ENCODE measurements around the gene HPSE2. TPM values are rescaled to one million over a fixed set of nuclear protein-coding genes. Genes with fewer than 3 reads are reported as not detected.

Gene HPSE2
- total and polyA plus RNA-seq, 8 donors, result 0.58 to 15.8 (median 2.0) TPM

DNA sequence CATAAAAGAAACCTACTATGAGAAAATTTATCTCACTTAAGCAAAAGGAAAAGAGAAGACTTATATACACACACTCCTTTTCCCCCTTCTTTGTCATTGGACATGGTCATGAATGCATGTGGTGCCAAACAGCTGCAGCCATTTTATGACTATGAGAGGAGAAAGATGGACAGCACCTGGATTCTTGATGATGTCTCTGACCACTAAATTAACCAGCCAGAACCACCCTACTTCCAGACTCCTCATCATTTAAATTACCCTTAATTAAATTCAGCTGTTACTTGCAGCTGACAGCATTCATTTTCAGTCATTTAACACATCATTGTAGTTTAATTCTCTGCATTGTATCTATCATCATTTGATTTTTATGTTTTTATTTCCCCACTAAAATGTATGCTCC lies 409.9 kb downstream of the HPSE2 start:
- no peaks in the 10 kb centered on the region for H3K36me3 ChIP-seq
- H3K9me3 ChIP-seq, result no peaks in the 10 kb centered on the region
- H3K4me3 ChIP-seq, result no peak overlapping the region
- TF ChIP-seq, protein P1, sequence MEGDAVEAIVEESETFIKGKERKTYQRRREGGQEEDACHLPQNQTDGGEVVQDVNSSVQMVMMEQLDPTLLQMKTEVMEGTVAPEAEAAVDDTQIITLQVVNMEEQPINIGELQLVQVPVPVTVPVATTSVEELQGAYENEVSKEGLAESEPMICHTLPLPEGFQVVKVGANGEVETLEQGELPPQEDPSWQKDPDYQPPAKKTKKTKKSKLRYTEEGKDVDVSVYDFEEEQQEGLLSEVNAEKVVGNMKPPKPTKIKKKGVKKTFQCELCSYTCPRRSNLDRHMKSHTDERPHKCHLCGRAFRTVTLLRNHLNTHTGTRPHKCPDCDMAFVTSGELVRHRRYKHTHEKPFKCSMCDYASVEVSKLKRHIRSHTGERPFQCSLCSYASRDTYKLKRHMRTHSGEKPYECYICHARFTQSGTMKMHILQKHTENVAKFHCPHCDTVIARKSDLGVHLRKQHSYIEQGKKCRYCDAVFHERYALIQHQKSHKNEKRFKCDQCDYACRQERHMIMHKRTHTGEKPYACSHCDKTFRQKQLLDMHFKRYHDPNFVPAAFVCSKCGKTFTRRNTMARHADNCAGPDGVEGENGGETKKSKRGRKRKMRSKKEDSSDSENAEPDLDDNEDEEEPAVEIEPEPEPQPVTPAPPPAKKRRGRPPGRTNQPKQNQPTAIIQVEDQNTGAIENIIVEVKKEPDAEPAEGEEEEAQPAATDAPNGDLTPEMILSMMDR (IDR thresholded peaks at IDR 0.05), result no peak
- TF ChIP-seq POLR2AphosphoS5 (IDR thresholded peaks at IDR 0.05) (no peak), EP300 (IDR thresholded peaks at IDR 0.05) (no peak), POLR2A (IDR thresholded peaks at IDR 0.05) (no peak)
- intact Hi-C loops (cut with DNase I; ENCODE audit: low total_unique reads), result no loop called here
- no peak for DNase-seq
- no peaks in the 10 kb centered on the region for H3K27me3 ChIP-seq
- no peaks in the 10 kb centered on the region for H3K4me1 ChIP-seq
- H3K27ac ChIP-seq, result no peak overlapping the region

DNA sequence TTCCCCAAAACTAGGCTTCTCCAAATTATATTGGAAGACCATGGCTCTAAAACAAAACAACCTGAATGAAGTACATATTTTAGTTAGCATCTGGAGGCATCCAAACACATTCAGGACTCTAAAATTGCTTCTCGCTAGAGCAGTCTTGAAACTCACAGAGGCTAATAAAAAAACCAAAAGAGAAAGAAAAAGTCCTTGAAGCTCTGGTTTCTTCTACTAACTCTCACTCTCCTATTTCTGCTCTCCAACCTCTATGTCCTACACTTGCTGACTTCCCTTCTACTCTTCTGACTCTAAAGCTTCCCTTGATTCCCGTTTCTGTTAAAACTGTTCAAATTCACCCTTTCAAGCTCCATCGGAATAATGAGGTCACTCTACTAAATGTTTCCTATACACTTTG lies 418.3 kb downstream of the HPSE2 start:
- DNase-seq, result no peak
- H3K4me1 ChIP-seq, result no peaks in the 10 kb centered on the region
- H3K4me3 ChIP-seq, result no peak overlapping the region
- H3K36me3 ChIP-seq, result no peaks in the 10 kb centered on the region
- H3K27me3 ChIP-seq, result no peaks in the 10 kb centered on the region
- TF ChIP-seq EP300 (IDR thresholded peaks at IDR 0.05) (no peak), POLR2A (IDR thresholded peaks at IDR 0.05) (no peak), POLR2AphosphoS5 (IDR thresholded peaks at IDR 0.05) (no peak)
- TF ChIP-seq, protein P1 (IDR thresholded peaks at IDR 0.05), result no peak
- WGBS, 5 donors, result 87 to 93% (median 90%) methylated on average over 3 of the region's 3 CpGs
- intact Hi-C loops (cut with DNase I; ENCODE audit: low total_unique reads), result no loop called here
- no peaks in the 10 kb centered on the region for H3K9me3 ChIP-seq
- H3K27ac ChIP-seq, result no peak overlapping the region

DNA sequence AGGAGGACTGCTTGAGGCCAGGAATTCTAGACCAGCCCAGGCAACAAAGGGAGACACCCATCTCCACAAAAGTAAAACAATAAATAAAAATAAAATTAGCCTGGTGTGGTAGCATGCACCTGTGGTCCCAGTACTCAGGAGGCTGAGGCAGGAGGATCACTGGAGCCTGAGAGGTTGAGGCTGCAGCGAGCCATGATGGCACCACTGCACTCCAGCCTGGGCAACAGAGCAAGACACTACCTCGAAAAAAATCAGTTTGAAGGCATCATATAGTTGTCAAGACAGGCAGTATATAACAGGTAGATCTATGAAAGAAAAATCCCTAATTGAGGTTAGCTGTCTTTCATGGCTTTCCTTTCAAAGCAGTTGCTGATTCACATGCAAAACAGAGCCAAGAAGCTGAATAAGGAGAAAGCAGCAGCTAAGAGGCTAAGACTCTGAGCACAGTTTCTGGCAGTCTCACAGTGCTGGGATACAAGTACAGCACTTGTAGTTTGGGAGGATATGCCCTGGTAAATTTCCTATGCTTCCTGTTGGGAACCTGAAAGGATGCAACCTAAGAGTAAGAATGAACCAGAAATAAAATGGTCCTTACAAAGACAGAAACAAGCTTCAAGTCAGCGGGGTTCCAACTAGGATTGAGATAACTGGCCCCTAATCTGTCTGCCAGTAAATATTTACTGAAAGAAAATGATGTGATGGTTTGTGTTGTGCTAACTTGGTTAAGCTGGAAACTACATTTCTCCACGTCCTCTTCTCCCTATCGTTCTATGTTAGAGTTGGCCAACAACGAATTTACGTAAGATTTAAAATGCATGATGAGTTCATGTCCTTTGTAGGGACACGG lies 420.4 kb downstream of the HPSE2 start:
- Histone ChIP-seq H3K4me1 (no peaks in the 10 kb centered on the region), H3K9me3 (no peaks in the 10 kb centered on the region), H3K27ac (no peak overlapping the region), H3K27me3 (no peaks in the 10 kb centered on the region), H3K4me3 (no peak overlapping the region), H3K36me3 (no peaks in the 10 kb centered on the region)
- DNase-seq, result peak in 1 of 2 donors; percentile 8
- intact Hi-C loops (cut with DNase I; ENCODE audit: low total_unique reads), result no loop called here
- TF ChIP-seq POLR2AphosphoS5 (IDR thresholded peaks at IDR 0.05) (no peak), POLR2A (IDR thresholded peaks at IDR 0.05) (no peak), EP300 (IDR thresholded peaks at IDR 0.05) (no peak)
- TF ChIP-seq, protein P1 (IDR thresholded peaks at IDR 0.05), result no peak
- 30 to 52% (median 50%) methylated on average over 8 of the region's 8 CpGs for WGBS, 5 donors

DNA sequence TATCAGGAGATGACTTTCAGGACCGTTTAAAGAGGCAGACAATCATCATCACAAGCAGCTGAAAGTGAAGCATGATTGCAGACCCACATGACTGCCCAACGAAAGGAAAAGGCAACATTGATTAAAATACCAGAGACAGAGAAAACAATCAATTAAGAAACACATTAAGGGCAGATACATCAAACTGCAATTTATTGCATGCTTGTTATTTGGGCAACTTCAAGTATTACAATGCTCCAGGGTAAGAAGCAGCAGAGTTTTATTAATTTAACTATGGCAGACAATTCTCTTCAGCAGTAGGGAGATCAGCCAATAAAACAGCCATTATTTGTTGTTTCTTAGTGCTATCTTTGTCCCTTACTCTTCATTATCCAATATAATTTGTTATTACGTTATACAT lies 421.2 kb downstream of the HPSE2 start:
- Histone ChIP-seq H3K9me3 (no peaks in the 10 kb centered on the region), H3K4me1 (no peaks in the 10 kb centered on the region), H3K4me3 (no peak overlapping the region), H3K27me3 (no peaks in the 10 kb centered on the region), H3K36me3 (no peaks in the 10 kb centered on the region), H3K27ac (no peak overlapping the region)
- DNase-seq, result no peak
- TF ChIP-seq POLR2A (IDR thresholded peaks at IDR 0.05) (no peak), POLR2AphosphoS5 (IDR thresholded peaks at IDR 0.05) (no peak), EP300 (IDR thresholded peaks at IDR 0.05) (no peak)
- TF ChIP-seq, protein P1 (IDR thresholded peaks at IDR 0.05), result no peak
- 27 to 72% (median 31%) methylated on average over 3 of the region's 3 CpGs for WGBS, 5 donors
- intact Hi-C loops (cut with DNase I; ENCODE audit: low total_unique reads), result no loop called here
